ENCODE results near the gene PPP1R8. TPM values are rescaled to one million over a fixed set of nuclear protein-coding genes. Genes with fewer than 3 reads are reported as not detected.
"Not testable (repeated sequence)": the region's sequence is repeated elsewhere in the genome, so short reads cannot be mapped to it uniquely, and the experiment has no call there.

PPP1R8 gene
- total RNA-seq, 1 donor from 2014 or later = 36.5 TPM

- no peak for DNase-seq (ENCODE audit: low spot score)
Measured at GRCh38 chr1:27832762-27833161, 2.2 kb downstream of the PPP1R8 start.

- DNase-seq (ENCODE audit: low spot score) = no peak
Measured at GRCh38 chr1:27833470-27833869, 2.9 kb downstream of the PPP1R8 start.

- no peak for DNase-seq (ENCODE audit: low spot score)
Measured at GRCh38 chr1:27835046-27835445, 4.5 kb downstream of the PPP1R8 start.

GRCh38 chr1:27835501-27835900 is 4.9 kb downstream of the PPP1R8 start:
- DNase-seq (ENCODE audit: low spot score) = no peak

- no peak for DNase-seq (ENCODE audit: low spot score)
Measured at GRCh38 chr1:27849951-27850350, 19.4 kb downstream of the PPP1R8 start.

- DNase-seq (ENCODE audit: low spot score) = no peak
Measured at GRCh38 chr1:27855085-27855484, 24.5 kb downstream of the PPP1R8 start.

GRCh38 chr1:27856561-27857343 is 26.2 kb downstream of the PPP1R8 start:
- DNase-seq (ENCODE audit: low spot score) = no peak

GRCh38 chr1:27857552-27857951 is 27.0 kb downstream of the PPP1R8 start:
- not testable (repeated sequence) for DNase-seq (ENCODE audit: low spot score)

GRCh38 chr1:27858072-27858948 is 27.7 kb downstream of the PPP1R8 start:
- DNase-seq (ENCODE audit: low spot score) = peak; percentile 86

- no peak for DNase-seq (ENCODE audit: low spot score)
Measured at GRCh38 chr1:27858949-27859576, 28.5 kb downstream of the PPP1R8 start.

- no peak for DNase-seq (ENCODE audit: low spot score)
Measured at GRCh38 chr1:27861436-27861835, 30.9 kb downstream of the PPP1R8 start.

- no peak for DNase-seq (ENCODE audit: low spot score)
Measured at GRCh38 chr1:27862004-27862403, 31.4 kb downstream of the PPP1R8 start.

GRCh38 chr1:27862671-27863537 is 32.3 kb downstream of the PPP1R8 start:
- peak; percentile 63 for DNase-seq (ENCODE audit: low spot score)

GRCh38 chr1:27863538-27863915 is 32.9 kb downstream of the PPP1R8 start:
- no peak for DNase-seq (ENCODE audit: low spot score)

GRCh38 chr1:27864264-27864895 is 33.8 kb downstream of the PPP1R8 start:
- DNase-seq (ENCODE audit: low spot score) = no peak

- DNase-seq (ENCODE audit: low spot score) = no peak
Measured at GRCh38 chr1:27865821-27866220, 35.2 kb downstream of the PPP1R8 start.

GRCh38 chr1:27868556-27868931 is 38.0 kb downstream of the PPP1R8 start:
- DNase-seq (ENCODE audit: low spot score) = no peak

GRCh38 chr1:27868932-27869718 is 38.5 kb downstream of the PPP1R8 start:
- no peak for DNase-seq (ENCODE audit: low spot score)

- no peak for DNase-seq (ENCODE audit: low spot score)
Measured at GRCh38 chr1:27869719-27870085, 39.1 kb downstream of the PPP1R8 start.

GRCh38 chr1:27871076-27871475 is 40.5 kb downstream of the PPP1R8 start:
- not testable (repeated sequence) for DNase-seq (ENCODE audit: low spot score)

All from mucosa of gallbladder (tissue), 1 donor.